GM19193 (cell line): ENCODE data around the gene HOXA9.

Experiments
- POLR2A ChIP-seq: IDR thresholded peaks from 4 replicates; pipeline ENCODE4 v1.6.1; 2011; ENCODE audit not compliant: insufficient read depth, insufficient read length; ENCODE audit errors: extremely low read depth

Gene HOXA9

GRCh38 chr7:27203964-27204594, 38.7 kb upstream of the HOXA9 start:
- TF ChIP-seq POLR2A: no peak

GRCh38 chr7:27203365-27203953, 38.1 kb upstream of the HOXA9 start:
- TF ChIP-seq POLR2A: no peak

- TF ChIP-seq POLR2A: no peak
These were observed 37.5 kb upstream of the HOXA9 start for GRCh38 chr7:27202862-27203134.

GRCh38 chr7:27202018-27202861, 36.9 kb upstream of the HOXA9 start:
- TF ChIP-seq POLR2A: no peak

- no peak for TF ChIP-seq POLR2A
These were observed 36.3 kb upstream of the HOXA9 start for GRCh38 chr7:27201580-27202017.

GRCh38 chr7:27200761-27201579, 35.6 kb upstream of the HOXA9 start:
- TF ChIP-seq POLR2A: no peak

- no peak for TF ChIP-seq POLR2A
These were observed 34.8 kb upstream of the HOXA9 start, which contains the start of gene HOXA13 for GRCh38 chr7:27199849-27200760. Gene HOXA13 (minus strand): TSS chr7:27200091. CDS start chr7:27200077, 14 bp downstream.

- TF ChIP-seq POLR2A: no peak
These were observed 33.8 kb upstream of the HOXA9 start for GRCh38 chr7:27198871-27199801.

- TF ChIP-seq POLR2A: no peak
These were observed 33.0 kb upstream of the HOXA9 start for GRCh38 chr7:27198138-27198841.

GRCh38 chr7:27197137-27198042, 32.1 kb upstream of the HOXA9 start:
- no peak for TF ChIP-seq POLR2A

- TF ChIP-seq POLR2A: no peak
These were observed 31.0 kb upstream of the HOXA9 start for GRCh38 chr7:27196287-27196767.
